Trophoblast cell (in vitro differentiated cells and primary cell): Measurements from ENCODE around the gene MUC6.
A peak's percentile ranks its signal among the peaks of the same experiment; 100 is the strongest.

ENCODE experiments used
- DNase-seq, 2 donors: peaks; one replicate each; pipeline ENCODE4 v3.0.0-alpha.2; 2016
- H2AFZ ChIP-seq: 2 replicates; pipeline ENCODE4 v1.6.1; 2013; ENCODE audit warnings: low read length, moderate library complexity, mild to moderate bottlenecking; ENCODE audit not compliant: insufficient read depth, poor library complexity
- H2AK5ac ChIP-seq: 2 replicates; pipeline ENCODE4 v1.6.1; 2013; ENCODE audit warnings: mild to moderate bottlenecking, low read length
- H2BK120ac ChIP-seq: 2 replicates; pipeline ENCODE4 v1.6.1; 2013; ENCODE audit warnings: low read length, mild to moderate bottlenecking, moderate library complexity; ENCODE audit not compliant: insufficient read depth, poor library complexity
- H2BK12ac ChIP-seq: 2 replicates; pipeline ENCODE4 v1.6.1; 2013; ENCODE audit warnings: mild to moderate bottlenecking, low read length, moderate library complexity
- H2BK5ac ChIP-seq: 2 replicates; pipeline ENCODE4 v1.6.1; 2013; ENCODE audit warnings: low read length, low read depth, moderate library complexity, mild to moderate bottlenecking; ENCODE audit not compliant: poor library complexity
- H3K14ac ChIP-seq: 2 replicates; pipeline ENCODE4 v1.6.1; 2013; ENCODE audit warnings: mild to moderate bottlenecking, low read length
- H3K18ac ChIP-seq: 2 replicates; pipeline ENCODE4 v1.6.1; 2013; ENCODE audit warnings: mild to moderate bottlenecking, low read length
- H3K23ac ChIP-seq: 2 replicates; pipeline ENCODE4 v1.6.1; 2013; ENCODE audit warnings: low read length
- H3K27ac ChIP-seq: 2 replicates; pipeline ENCODE4 v1.5.1; 2013; ENCODE audit warnings: low read depth, mild to moderate bottlenecking, inconsistent platforms, low read length, moderate library complexity
- H3K27me3 ChIP-seq: 2 replicates; pipeline ENCODE4 v1.6.1; 2013; ENCODE audit warnings: inconsistent platforms, mild to moderate bottlenecking, low read length, moderate library complexity; ENCODE audit not compliant: insufficient read depth
- H3K36me3 ChIP-seq, 2 experiments: 1 replicate in 1 of 2; 2 replicates in 1 of 2; pipeline ENCODE4 v1.6.1; 2013; ENCODE audit warnings: low read length in 2 of 2, mild to moderate bottlenecking in 2 of 2, moderate library complexity in 1 of 2; ENCODE audit not compliant: insufficient read depth in 2 of 2, control insufficient read depth in 1 of 2
- H3K4ac ChIP-seq: 2 replicates; pipeline ENCODE4 v1.6.1; 2013; ENCODE audit warnings: low read depth, mild to moderate bottlenecking, low read length, moderate library complexity
- H3K4me1 ChIP-seq, 2 experiments: 1 replicate in 1 of 2; 2 replicates in 1 of 2; pipeline ENCODE4 v1.6.1; 2013; ENCODE audit warnings: low read length in 2 of 2, mild to moderate bottlenecking in 2 of 2, moderate library complexity in 1 of 2; ENCODE audit not compliant: insufficient read depth in 2 of 2, control insufficient read depth in 1 of 2
- H3K4me2 ChIP-seq: 2 replicates; pipeline ENCODE4 v1.6.1; 2013; ENCODE audit warnings: inconsistent platforms, mild to moderate bottlenecking, low read length, moderate library complexity
- H3K4me3 ChIP-seq: 2 replicates; pipeline ENCODE4 v1.5.1; 2013; ENCODE audit warnings: mild to moderate bottlenecking, low read depth, low read length, inconsistent platforms
- H3K79me1 ChIP-seq: one replicate; pipeline ENCODE4 v1.6.1; 2013; ENCODE audit warnings: low read length
- H3K79me2 ChIP-seq: 2 replicates; pipeline ENCODE4 v1.6.1; 2013; ENCODE audit warnings: low read length, mild to moderate bottlenecking; ENCODE audit not compliant: control insufficient read depth, insufficient read depth, poor library complexity
- H3K9ac ChIP-seq: 2 replicates; pipeline ENCODE4 v1.6.1; 2013; ENCODE audit warnings: mild to moderate bottlenecking, low read length
- H3K9me3 ChIP-seq: 2 replicates; pipeline ENCODE4 v1.6.1; 2013; ENCODE audit warnings: low read depth, mild to moderate bottlenecking, control low read depth, inconsistent platforms, low read length; ENCODE audit not compliant: insufficient read depth
- H4K12ac ChIP-seq: 2 replicates; pipeline ENCODE4 v1.6.1; 2013; ENCODE audit warnings: low read depth, mild to moderate bottlenecking, low read length, moderate library complexity
- H4K8ac ChIP-seq: 2 replicates; pipeline ENCODE4 v1.6.1; 2013; ENCODE audit warnings: low read depth, mild to moderate bottlenecking, low read length, moderate library complexity
- H4K91ac ChIP-seq: one replicate; pipeline ENCODE4 v1.6.1; 2013; ENCODE audit warnings: low read depth, mild to moderate bottlenecking, low read length, moderate library complexity
- WGBS: extraction: QIAGEN DNeasy Blood & Tissue Kit; methylation state at CpG from one replicate; pipeline ENCODE4 v1.1.7; 2013; ENCODE audit warnings: missing lambda C conversion rate; ENCODE audit not compliant: insufficient read length, insufficient coverage; ENCODE audit errors: extremely low coverage; 5-methylcytosine and 5-hydroxymethylcytosine counted together

MUC6 gene

DNA sequence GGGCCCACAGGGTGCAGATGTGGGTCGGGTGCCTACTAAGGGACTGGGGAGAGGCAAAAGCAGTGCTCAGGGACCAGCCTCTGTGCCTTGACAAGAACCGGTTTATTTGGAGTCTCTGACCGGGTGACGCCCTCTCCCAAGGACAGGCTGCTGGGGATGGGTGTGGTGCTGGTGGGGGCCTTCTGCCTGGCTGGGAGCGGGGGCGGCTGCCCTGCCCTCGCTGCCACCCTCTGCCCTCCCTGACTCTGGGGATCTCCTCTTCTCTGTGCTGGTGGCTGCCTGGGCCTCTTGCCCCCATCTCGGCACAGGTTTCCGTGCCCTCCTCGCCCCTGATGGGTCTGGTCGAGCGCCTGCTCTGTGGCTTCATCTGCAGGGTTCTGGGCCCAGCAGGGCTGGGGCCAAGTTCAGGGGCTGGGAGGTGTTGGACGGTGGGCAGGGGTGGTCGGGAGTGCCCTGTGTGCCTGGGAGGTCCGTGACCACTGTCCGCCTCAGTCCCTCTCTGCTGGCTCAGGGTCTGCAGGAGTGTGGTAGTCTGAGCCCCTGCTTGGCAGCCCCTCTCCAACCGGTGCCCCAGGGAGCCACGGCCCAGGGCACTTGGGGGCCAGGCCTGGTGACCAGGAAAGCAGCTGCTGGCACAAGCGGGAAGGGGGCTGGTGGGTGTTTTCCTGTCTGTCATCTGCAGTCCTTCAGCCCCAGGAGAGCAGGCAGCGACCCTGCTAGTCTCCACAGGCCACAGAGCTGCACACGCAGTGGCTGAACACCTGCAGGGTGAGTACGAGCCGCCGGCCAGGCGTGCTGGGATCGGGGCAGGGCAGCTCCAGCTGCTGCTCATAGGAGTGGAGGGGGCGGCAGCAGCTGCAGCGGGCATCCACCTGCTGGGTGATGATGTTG, 23.5 kb downstream of the MUC6 start:
- Histone ChIP-seq H3K9ac (no peak overlapping the region), H3K4ac (no peak overlapping the region), H2BK5ac (no peak overlapping the region), H3K4me3 (no peak overlapping the region), H3K18ac (no peak overlapping the region), H3K27ac (no peak overlapping the region), H3K9me3 (peaks cover 21% of the 10 kb centered on the region), H3K36me3 (peaks cover 49 to 50% of the 10 kb centered on the region in 2 experiments), H2BK120ac (no peak overlapping the region), H3K27me3 (no peaks in the 10 kb centered on the region), H3K14ac (no peak overlapping the region), H2BK12ac (no peak overlapping the region), H4K91ac (no peak overlapping the region), H4K12ac (no peak overlapping the region), H2AFZ (no peak overlapping the region), H3K79me2 (no peaks in the 10 kb centered on the region), H3K4me1 (no peaks in the 10 kb centered on the region), H3K4me2 (no peak overlapping the region), H3K79me1 (no peaks in the 10 kb centered on the region), H3K23ac (no peak overlapping the region), H4K8ac (no peak overlapping the region), H2AK5ac (no peak overlapping the region)
- DNase-seq: no peak
- WGBS: no CpG with 5 or more reads among the region's 28 CpGs

DNA sequence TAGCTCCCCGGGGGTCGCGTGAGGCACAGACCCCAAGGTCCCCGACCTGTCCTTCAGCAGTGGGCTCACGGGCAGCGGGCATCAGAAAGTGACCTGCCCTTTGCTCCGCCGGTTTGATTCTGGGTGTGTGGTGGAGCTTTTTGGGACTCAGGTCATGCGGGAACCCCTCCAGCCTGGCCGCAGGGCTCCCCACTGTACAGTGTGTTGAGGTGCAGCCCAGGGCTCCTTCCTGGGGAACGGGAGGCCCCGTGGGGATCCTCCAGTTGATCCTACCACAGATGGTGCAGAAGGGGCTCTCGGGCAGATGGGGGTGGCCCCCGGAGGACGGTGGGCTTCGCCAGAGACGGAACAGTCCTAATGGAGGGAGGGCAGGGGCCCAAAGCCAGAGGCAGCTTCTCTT, 24.2 kb downstream of the MUC6 start:
- H2BK5ac ChIP-seq: no peak overlapping the region
- H2BK120ac ChIP-seq: no peak overlapping the region
- peaks cover 14% of the 10 kb centered on the region for H3K9me3 ChIP-seq
- peaks cover 54 to 56% of the 10 kb centered on the region in 2 experiments for H3K36me3 ChIP-seq
- no peak overlapping the region for H3K9ac ChIP-seq
- no CpG with 5 or more reads among the region's 17 CpGs for WGBS
- no peak overlapping the region for H4K12ac ChIP-seq
- H3K14ac ChIP-seq: no peak overlapping the region
- H4K8ac ChIP-seq: no peak overlapping the region
- H3K4me3 ChIP-seq: no peak overlapping the region
- no peaks in the 10 kb centered on the region for H3K79me2 ChIP-seq
- H3K4me1 ChIP-seq: no peaks in the 10 kb centered on the region
- no peak overlapping the region for H3K27ac ChIP-seq
- H2AK5ac ChIP-seq: no peak overlapping the region
- H2AFZ ChIP-seq: no peak overlapping the region
- H2BK12ac ChIP-seq: no peak overlapping the region
- no peaks in the 10 kb centered on the region for H3K27me3 ChIP-seq
- no peak overlapping the region for H3K18ac ChIP-seq
- H3K4me2 ChIP-seq: no peak overlapping the region
- H3K79me1 ChIP-seq: no peaks in the 10 kb centered on the region
- no peak overlapping the region for H4K91ac ChIP-seq
- H3K23ac ChIP-seq: no peak overlapping the region
- no peak overlapping the region for H3K4ac ChIP-seq
- DNase-seq: no peak

DNA sequence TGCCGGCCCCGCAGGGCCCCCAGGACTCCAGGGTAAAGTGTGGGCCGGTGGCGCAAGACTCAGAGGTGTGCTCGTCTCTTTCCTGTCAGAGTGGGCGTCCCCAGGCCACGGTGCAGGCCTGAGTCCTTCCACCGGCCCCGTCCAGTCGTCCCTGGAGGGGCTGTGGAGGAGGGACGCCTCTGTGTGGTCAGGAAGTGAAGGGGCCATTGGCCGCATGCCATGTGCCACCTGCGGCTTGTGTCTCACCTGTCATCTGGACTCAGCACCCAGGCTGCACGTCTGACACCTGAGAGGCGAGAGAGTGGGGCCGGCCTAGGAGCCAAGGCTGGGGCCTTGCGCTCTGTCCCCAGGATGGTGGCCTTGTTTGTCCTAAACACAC, 25.2 kb downstream of the MUC6 start:
- no peak overlapping the region for H3K23ac ChIP-seq

DNA sequence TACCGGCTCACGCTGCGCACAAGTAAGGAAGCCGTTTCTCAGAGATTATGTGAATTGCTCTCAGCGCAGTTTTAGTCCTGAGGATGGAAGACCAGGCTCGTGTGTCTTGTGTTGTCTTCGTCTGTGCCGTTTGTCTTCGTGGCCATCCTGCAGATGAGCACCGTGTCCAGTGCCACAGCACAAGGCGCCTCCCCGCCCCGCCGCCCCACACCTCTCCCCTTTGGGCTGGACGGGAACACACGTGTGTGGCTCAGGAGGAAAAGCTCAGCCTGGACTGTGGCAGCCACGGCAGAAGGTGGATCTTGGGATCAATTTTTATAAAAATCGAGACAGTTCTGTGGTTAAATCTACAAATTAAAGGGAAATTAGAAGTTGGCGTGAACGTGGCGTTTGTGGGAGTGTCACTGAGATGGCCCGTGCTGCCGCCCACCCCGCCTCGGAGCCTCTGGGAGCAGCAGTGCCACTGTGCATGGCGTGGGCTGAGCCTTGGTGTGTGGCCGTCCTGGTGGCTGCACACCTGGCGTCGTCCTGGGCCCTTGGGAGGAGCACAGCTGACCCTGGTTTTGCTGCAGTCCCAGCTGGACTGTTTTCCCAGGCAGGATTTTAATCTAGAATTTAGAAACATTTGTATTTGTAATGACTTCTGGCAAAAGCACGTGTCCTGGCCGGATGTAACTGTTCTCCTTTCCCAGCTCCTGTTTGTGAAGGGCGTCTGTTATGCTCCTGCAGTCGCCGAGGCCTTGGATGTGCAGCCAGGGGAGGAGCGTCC, 25.8 kb downstream of the MUC6 start:
- Histone ChIP-seq H3K4me2 (no peak overlapping the region), H2BK120ac (no peak overlapping the region), H4K91ac (no peak overlapping the region), H3K27me3 (no peaks in the 10 kb centered on the region), H3K27ac (no peak overlapping the region), H3K79me1 (no peaks in the 10 kb centered on the region), H2BK5ac (no peak overlapping the region), H2AK5ac (no peak overlapping the region), H3K18ac (no peak overlapping the region), H3K4ac (no peak overlapping the region), H3K4me1 (no peaks in the 10 kb centered on the region), H3K23ac (no peak overlapping the region), H4K8ac (no peak overlapping the region), H3K14ac (no peak overlapping the region), H2AFZ (no peak overlapping the region), H4K12ac (no peak overlapping the region), H3K36me3 (peaks cover 63 to 68% of the 10 kb centered on the region in 2 experiments), H3K4me3 (no peak overlapping the region), H2BK12ac (no peak overlapping the region), H3K79me2 (no peaks in the 10 kb centered on the region), H3K9me3 (peaks cover 7% of the 10 kb centered on the region), H3K9ac (no peak overlapping the region)
- 100% methylated on average over 4 of the region's 35 CpGs for WGBS
- DNase-seq: no peak

More for the DNA sequence above, 25.2 kb downstream of the MUC6 start:
- no peak overlapping the region for H2AFZ ChIP-seq
- H4K8ac ChIP-seq: no peak overlapping the region
- no peak for DNase-seq
- H3K4me3 ChIP-seq: peak overlapping the region; percentile 6
- no peak overlapping the region for H2BK120ac ChIP-seq
- no peak overlapping the region for H3K27ac ChIP-seq
- H3K14ac ChIP-seq: no peak overlapping the region
- H4K12ac ChIP-seq: no peak overlapping the region
- H3K18ac ChIP-seq: no peak overlapping the region
- H3K9ac ChIP-seq: no peak overlapping the region
- no peak overlapping the region for H4K91ac ChIP-seq
- no peak overlapping the region for H2AK5ac ChIP-seq
- H2BK12ac ChIP-seq: no peak overlapping the region
- H3K4ac ChIP-seq: no peak overlapping the region
- no CpG with 5 or more reads among the region's 17 CpGs for WGBS
- H2BK5ac ChIP-seq: no peak overlapping the region
- H3K4me2 ChIP-seq: no peak overlapping the region
- H3K4me1 ChIP-seq: no peaks in the 10 kb centered on the region
- H3K9me3 ChIP-seq: peaks cover 5% of the 10 kb centered on the region
- no peaks in the 10 kb centered on the region for H3K79me1 ChIP-seq
- H3K27me3 ChIP-seq: no peaks in the 10 kb centered on the region
- no peaks in the 10 kb centered on the region for H3K79me2 ChIP-seq
- H3K36me3 ChIP-seq: peaks cover 58 to 63% of the 10 kb centered on the region in 2 experiments
